Endothelial cell of umbilical vein (primary cell): Measurements from ENCODE around the gene STK16. TPM values are rescaled to one million over a fixed set of nuclear protein-coding genes. Genes with fewer than 3 reads are reported as not detected.

Source experiments
- BruUV-seq: library from RNA; stranded (reverse); fragments of 400-500 nt; replicated peaks from 2 replicates; lab custom pipeline; 2021; lab: Mats Ljungman, UMichigan
- CTCF ChIA-PET: fragments of 300-600, 350-600 bp; sonication (Branson Sonifier 250); formaldehyde crosslinking; loops from one replicate; lab custom pipeline; 2021; ENCODE audit warnings: antibody characterized with exemption, inconsistent platforms; lab: Charles Lee
- POLR2A ChIA-PET: fragments of 300-600, 350-600 bp; sonication (Branson Sonifier 250); formaldehyde crosslinking; loops from one replicate; lab custom pipeline; 2021; ENCODE audit warnings: antibody characterized with exemption, inconsistent platforms; lab: Charles Lee
- DNase-seq: peaks from one replicate; pipeline ENCODE4 v3.0.0-alpha.2; 2011; ENCODE audit warnings: low read depth, low spot score
- FAIRE-seq: peaks from 2 replicates; lab custom pipeline; 2011; peaks lifted over from hg19 to GRCh38; lab: Jason Lieb, UNC
- H2AFZ ChIP-seq: 2 replicates; pipeline ENCODE4 v1.6.0; 2012; ENCODE audit warnings: low read depth, low read length, control low read depth, inconsistent platforms
- H3K27ac ChIP-seq: 2 replicates; pipeline ENCODE4 v1.5.1; 2011; ENCODE audit warnings: low read depth, mild to moderate bottlenecking, control low read depth, low read length, moderate library complexity; ENCODE audit not compliant: insufficient read depth
- H3K27me3 ChIP-seq, 2 experiments: 2 replicates each; pipeline versions ENCODE4 v1.6.0 to v1.6.1; 2011; ENCODE audit warnings: low read length in 2 of 2, mixed read lengths in 1 of 2; ENCODE audit not compliant: control insufficient read depth in 2 of 2, insufficient read depth in 2 of 2
- H3K36me3 ChIP-seq, 2 experiments: 2 replicates in 1 of 2; 3 replicates in 1 of 2; pipeline ENCODE4 v1.5.1; 2011; ENCODE audit warnings: low read length in 2 of 2, mild to moderate bottlenecking in 1 of 2, moderate library complexity in 1 of 2; ENCODE audit not compliant: control insufficient read depth in 2 of 2, insufficient read depth in 2 of 2; ENCODE audit errors: extremely low read depth in 1 of 2
- H3K4me1 ChIP-seq: 3 replicates; pipeline ENCODE4 v1.5.1; 2011; ENCODE audit warnings: mild to moderate bottlenecking, low read length; ENCODE audit not compliant: control insufficient read depth, insufficient read depth; ENCODE audit errors: extremely low read depth
- H3K4me2 ChIP-seq: 2 replicates; pipeline ENCODE4 v1.6.1; 2011; ENCODE audit warnings: low read length, control low read depth, mixed read lengths; ENCODE audit not compliant: insufficient read depth
- H3K4me3 ChIP-seq, 3 experiments: fragments of 200-600 bp in 1 of 3; sonication (generic), shearing (Covaris generic) in 1 of 3; replicated peaks in 1 of 3; 2 replicates each; pipeline ENCODE4 v1.5.1; 2011 to 2016; ENCODE audit warnings: control low read depth in 3 of 3, low read length in 3 of 3, mild to moderate bottlenecking in 2 of 3, inconsistent platforms in 1 of 3, low read depth in 1 of 3, moderate library complexity in 1 of 3; ENCODE audit not compliant: insufficient read depth in 1 of 3
- H3K79me2 ChIP-seq: 2 replicates; pipeline ENCODE4 v1.6.0; 2012; ENCODE audit warnings: low read length, inconsistent platforms; ENCODE audit not compliant: control insufficient read depth, insufficient read depth
- H3K9ac ChIP-seq: replicated peaks from 2 replicates; pipeline ENCODE3; 2011; ENCODE audit warnings: low read length, control low read depth; ENCODE audit not compliant: insufficient read depth; ENCODE audit errors: extremely low read depth
- H3K9me1 ChIP-seq: replicated peaks from 3 replicates; pipeline ENCODE4 v1.6.0; 2011; ENCODE audit warnings: mild to moderate bottlenecking, low read length; ENCODE audit not compliant: control insufficient read depth, insufficient read depth; ENCODE audit errors: extremely low read depth
- H3K9me3 ChIP-seq: replicated peaks from 2 replicates; pipeline ENCODE4 v1.5.1; 2012; ENCODE audit warnings: low read length, inconsistent platforms; ENCODE audit not compliant: control insufficient read depth, insufficient read depth
- H4K20me1 ChIP-seq: replicated peaks from 2 replicates; pipeline ENCODE3; 2011; ENCODE audit warnings: mild to moderate bottlenecking, low read length; ENCODE audit not compliant: control insufficient read depth, insufficient read depth; ENCODE audit errors: extremely low read depth
- EZH2 ChIP-seq: IDR thresholded peaks from 2 replicates; pipeline ENCODE4 v1.6.1; 2012; ENCODE audit warnings: borderline replicate concordance, low read depth, mild to moderate bottlenecking, moderate library complexity, low read length, inconsistent platforms; ENCODE audit not compliant: severe bottlenecking
- FOS ChIP-seq: IDR thresholded peaks from 2 replicates; pipeline ENCODE4 v1.6.1; 2011; ENCODE audit warnings: mild to moderate bottlenecking, low read length, moderate library complexity, borderline replicate concordance; ENCODE audit not compliant: insufficient read depth
- GATA2 ChIP-seq: IDR thresholded peaks from 2 replicates; pipeline ENCODE4 v1.7.0; 2011; ENCODE audit warnings: low read depth, mild to moderate bottlenecking, moderate library complexity, mixed read lengths, low read length; ENCODE audit not compliant: insufficient read length, insufficient read depth
- JUN ChIP-seq: IDR thresholded peaks from 2 replicates; pipeline ENCODE4 v1.6.1; 2011; ENCODE audit warnings: borderline replicate concordance, low read depth; ENCODE audit not compliant: insufficient read length, insufficient read depth
- MAX ChIP-seq: IDR thresholded peaks from 2 replicates; pipeline ENCODE4 v1.6.1; 2011; ENCODE audit not compliant: insufficient read depth, insufficient read length
- POLR2A ChIP-seq: IDR thresholded peaks from 2 replicates; pipeline ENCODE4 v1.6.1; 2012; ENCODE audit warnings: low read depth, mild to moderate bottlenecking, control low read depth, low read length
- POLR2AphosphoS5 ChIP-seq: IDR thresholded peaks from 2 replicates; pipeline ENCODE4 v1.6.1; 2012; ENCODE audit warnings: low read depth, mild to moderate bottlenecking, control low read depth, low read length, moderate library complexity; ENCODE audit not compliant: insufficient read depth
- dilution Hi-C: fragments of 300-500 bp; cut with MboI; formaldehyde crosslinking; loops from one replicate; pipeline ENCODE4 v1.15.0; 2019; ENCODE audit warnings: low sequenced_read_pairs; ENCODE audit not compliant: extremely low pct_ligation_motif_present
- intact Hi-C: fragments of 100-400 bp; cut with micrococcal nuclease; formaldehyde crosslinking; loops from one replicate; pipeline ENCODE4 v1.10.0; 2022
- polyA plus RNA-seq, 4 experiments: library from polyadenylated mRNA; depleted of rRNA in 3 of 4; stranded (reverse) in 3 of 4; unstranded in 1 of 4; fragments of >200 nt; gene quantifications; 2 replicates each; pipeline versions ENCODE4 v1.2.1 to v1.2.3, GENCODE V29; 2011 to 2012; ENCODE audit warnings: missing spikeins in 1 of 4
- total RNA-seq: library from RNA; stranded (reverse); gene quantifications from 2 replicates; pipeline ENCODE4 v1.2.3, GENCODE V29; 2021
- TF ChIP-seq, protein P1 (sequence below), 2 donors: IDR thresholded peaks; 1 replicate in 1 of 2; 2 replicates in 1 of 2; pipeline ENCODE4 v1.5.1; 2011; ENCODE audit warnings: low read length in 2 of 2, mild to moderate bottlenecking in 2 of 2, moderate library complexity in 2 of 2, control low read depth in 1 of 2, inconsistent platforms in 1 of 2, low read depth in 1 of 2; ENCODE audit not compliant: insufficient read depth in 1 of 2; ENCODE audit errors: extremely low read depth in 1 of 2

Gene STK16
- total and polyA plus RNA-seq, 2 donors (not counting 3 experiments of a cell fraction or from before 2014, with no cell fraction given), result 18.8 to 63.2 TPM

GRCh38 chr2:219245899-219246230, 586 bp downstream of the STK16 start:
- peak overlapping the region; percentile 86 for H3K4me2 ChIP-seq
- ChIA-PET CTCF (interaction anchor here (1.0 to 2.1 kb wide), 4 partner anchors 34 to 74 kb away, joined by 3 to 12 read pairs (median 4); no protein-coding TSS in a partner anchor), POLR2A (no interaction called here)
- TF ChIP-seq JUN (no peak), EZH2 (no peak), MAX (no peak), FOS (no peak), GATA2 (no peak), POLR2AphosphoS5 (no peak), POLR2A (no peak)
- TF ChIP-seq, protein P1, sequence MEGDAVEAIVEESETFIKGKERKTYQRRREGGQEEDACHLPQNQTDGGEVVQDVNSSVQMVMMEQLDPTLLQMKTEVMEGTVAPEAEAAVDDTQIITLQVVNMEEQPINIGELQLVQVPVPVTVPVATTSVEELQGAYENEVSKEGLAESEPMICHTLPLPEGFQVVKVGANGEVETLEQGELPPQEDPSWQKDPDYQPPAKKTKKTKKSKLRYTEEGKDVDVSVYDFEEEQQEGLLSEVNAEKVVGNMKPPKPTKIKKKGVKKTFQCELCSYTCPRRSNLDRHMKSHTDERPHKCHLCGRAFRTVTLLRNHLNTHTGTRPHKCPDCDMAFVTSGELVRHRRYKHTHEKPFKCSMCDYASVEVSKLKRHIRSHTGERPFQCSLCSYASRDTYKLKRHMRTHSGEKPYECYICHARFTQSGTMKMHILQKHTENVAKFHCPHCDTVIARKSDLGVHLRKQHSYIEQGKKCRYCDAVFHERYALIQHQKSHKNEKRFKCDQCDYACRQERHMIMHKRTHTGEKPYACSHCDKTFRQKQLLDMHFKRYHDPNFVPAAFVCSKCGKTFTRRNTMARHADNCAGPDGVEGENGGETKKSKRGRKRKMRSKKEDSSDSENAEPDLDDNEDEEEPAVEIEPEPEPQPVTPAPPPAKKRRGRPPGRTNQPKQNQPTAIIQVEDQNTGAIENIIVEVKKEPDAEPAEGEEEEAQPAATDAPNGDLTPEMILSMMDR (IDR thresholded peaks at IDR 0.05; ENCODE audit: extremely low read depth in 1 of 2, insufficient read depth in 1 of 2, low read depth in 1 of 2, low read length in 2 of 2), result no peak
- H3K9me3 ChIP-seq, result no peaks in the 10 kb centered on the region
- no peaks in the 10 kb centered on the region for H4K20me1 ChIP-seq
- H3K36me3 ChIP-seq, result peaks cover 2% of the 10 kb centered on the region in 2 experiments
- no peaks in the 10 kb centered on the region for H3K9me1 ChIP-seq
- dilution Hi-C loops, result no loop called here
- intact Hi-C loops, result loop anchor here (1.0 to 2.0 kb wide), 7 partner anchors 17 to 86 kb away; partner anchors contain the start of genes ABCB6, ANKZF1, ATG9A and DNAJB2
- peak overlapping the region; percentile 67 to 80 (median 67) for H3K4me3 ChIP-seq
- peak overlapping the region; percentile 97 for H3K9ac ChIP-seq
- H2AFZ ChIP-seq, result no peak overlapping the region
- peak overlapping the region; percentile 92 for H3K27ac ChIP-seq
- no TSS peak for BruUV-seq
- FAIRE-seq (no peak), DNase-seq (no peak)
- H3K79me2 ChIP-seq, result peaks cover 15% of the 10 kb centered on the region
- no peaks in the 10 kb centered on the region for H3K27me3 ChIP-seq
- peaks cover 31% of the 10 kb centered on the region for H3K4me1 ChIP-seq
